Spleen (tissue), 11 donors: ENCODE results near the gene ABCC3. TPM values are rescaled to one million over a fixed set of nuclear protein-coding genes. Genes with fewer than 3 reads are reported as not detected.

Source experiments
- DNase-seq: peaks from one replicate; pipeline ENCODE4 v3.0.0-alpha.2; 2020
- H3K27ac ChIP-seq, 8 donors: fragments of 200-600 bp; sonication (generic) in 7 of 8; 1 replicate in 4 of 8; 2 replicates in 4 of 8; pipeline versions ENCODE4 v1.5.0 to v1.8.0; 2016 to 2021; ENCODE audit warnings: inconsistent platforms in 4 of 8, mild to moderate bottlenecking in 4 of 8, moderate library complexity in 1 of 8
- H3K27me3 ChIP-seq, 7 donors: fragments of 200-600 bp; sonication (generic) in 6 of 7; replicated peaks in 1 of 7; 1 replicate in 4 of 7; 2 replicates in 3 of 7; pipeline versions ENCODE4 v1.5.0 to v1.8.0; 2016 to 2021; ENCODE audit warnings: inconsistent platforms in 3 of 7, mild to moderate bottlenecking in 1 of 7
- H3K36me3 ChIP-seq, 6 donors: fragments of 200-600 bp; sonication (generic) in 5 of 6; 1 replicate in 4 of 6; 2 replicates in 2 of 6; pipeline versions ENCODE4 v1.5.0 to v1.8.0; 2016 to 2021; ENCODE audit warnings: inconsistent platforms in 2 of 6
- H3K4me1 ChIP-seq, 6 donors: fragments of 200-600 bp; sonication (generic) in 5 of 6; 1 replicate in 3 of 6; 2 replicates in 3 of 6; pipeline versions ENCODE4 v1.5.0 to v1.8.0; 2016 to 2021; ENCODE audit warnings: inconsistent platforms in 3 of 6
- H3K4me3 ChIP-seq, 8 donors: fragments of 200-600 bp; sonication (generic) in 7 of 8; 1 replicate in 4 of 8; 2 replicates in 4 of 8; pipeline versions ENCODE4 v1.5.0 to v1.8.0; 2016 to 2021; ENCODE audit warnings: inconsistent platforms in 4 of 8, mild to moderate bottlenecking in 4 of 8, moderate library complexity in 2 of 8
- H3K9me3 ChIP-seq, 8 donors: fragments of 200-600 bp; sonication (generic) in 7 of 8; 1 replicate in 4 of 8; 2 replicates in 4 of 8; pipeline versions ENCODE4 v1.5.0 to v1.8.0; 2016 to 2021; ENCODE audit warnings: inconsistent platforms in 4 of 8
- CTCF ChIP-seq, 11 experiments: fragments of 200-600 bp in 7 of 11; fragments of 450-650 bp in 4 of 11; sonication (generic) in 4 of 11; IDR thresholded peaks in 8 of 11; conservative IDR thresholded peaks in 3 of 11; 1 replicate in 7 of 11; 2 replicates in 4 of 11; pipeline versions ENCODE4 v1.4.0 to v1.8.0; 2016 to 2021; ENCODE audit warnings: antibody characterized with exemption in 11 of 11, inconsistent platforms in 4 of 11, mild to moderate bottlenecking in 1 of 11
- POLR2A ChIP-seq, 3 donors: fragments of 450-650 bp; IDR thresholded peaks; one replicate each; pipeline ENCODE4 v1.5.1; 2017; ENCODE audit warnings: antibody characterized with exemption in 3 of 3, mild to moderate bottlenecking in 1 of 3
- POLR2AphosphoS5 ChIP-seq, 3 donors: sonication (generic); formaldehyde crosslinking; IDR thresholded peaks; one replicate each; pipeline ENCODE4 v1.5.1; 2017; ENCODE audit warnings: antibody characterized with exemption in 3 of 3
- WGBS, 5 donors: extraction: QIAGEN DNeasy Blood & Tissue Kit in 3 of 5; methylation state at CpG; one replicate each; pipeline versions ENCODE4 v1.1.5 to v1.1.7; 2013 to 2018; 5-methylcytosine and 5-hydroxymethylcytosine counted together
- intact Hi-C: fragments of 100-400 bp; cut with DNase I; formaldehyde crosslinking; loops from one replicate; pipeline ENCODE4 v1.15.0; 2023; ENCODE audit warnings: low total_unique reads
- polyA plus RNA-seq, 3 donors: library from polyadenylated mRNA; stranded (reverse); fragments of 200-250 nt; gene quantifications; one replicate each; pipeline ENCODE4 v1.2.1, GENCODE V29; 2013
- total RNA-seq, 7 donors: library from RNA; depleted of rRNA in 3 of 7; stranded (reverse); fragments of >200 nt in 3 of 7; fragmentation: NEBNext Ultra II Directional in 4 of 7; extraction: Animal tissue kit (Norgen Biotek cat#: 25700) in 4 of 7; gene quantifications; one replicate each; pipeline versions ENCODE4 v1.1.0 to v1.2.1, GENCODE V29; 2016 to 2021
- donor health status: healthy with polysubstance abuse.
- donor health status: DM: no; HTN: no; CAD: no; lungs with moderate emphysema.
- donor health status: DM: no; HTN: no; CAD: no.
- donor health status: Bipolar disorder and iron deficiency.
- donor health status: healthy.
- donor health status: DM: no; HTN: no; CAD: no.
- donor health status: DM: yes; HTN: yes; CAD: no.

The ABCC3 gene
- total and polyA plus RNA-seq, 10 donors: 8.6 to 37.1 (median 30.0) TPM

DNA sequence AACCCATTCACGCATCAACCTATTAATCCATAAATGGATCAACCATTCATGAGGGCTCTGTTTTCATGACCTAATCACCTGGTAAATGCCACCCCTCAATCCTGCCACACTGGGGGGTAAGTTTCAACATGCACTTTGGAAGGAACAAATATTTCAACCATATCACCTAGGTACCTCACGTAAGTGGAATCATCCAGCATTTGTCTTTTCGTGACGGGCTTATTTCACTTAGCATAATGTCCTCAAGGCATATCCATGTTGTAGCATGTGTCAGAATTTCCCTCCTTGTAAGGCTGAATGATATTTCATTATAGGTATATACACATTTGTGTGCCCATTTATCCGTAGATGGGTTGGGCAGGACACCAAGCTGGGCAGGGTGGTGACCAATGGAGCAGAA is 37.4 kb downstream of the ABCC3 start:
- intact Hi-C loops: no loop called here
- TF ChIP-seq POLR2AphosphoS5 (IDR thresholded peaks at IDR 0.05) (no peak), POLR2A (IDR thresholded peaks at IDR 0.05) (no peak), CTCF (IDR thresholded peaks at IDR 0.05 in 8 of 11, conservative IDR thresholded peaks at IDR 0.05 in 3 of 11) (no peak)

DNA sequence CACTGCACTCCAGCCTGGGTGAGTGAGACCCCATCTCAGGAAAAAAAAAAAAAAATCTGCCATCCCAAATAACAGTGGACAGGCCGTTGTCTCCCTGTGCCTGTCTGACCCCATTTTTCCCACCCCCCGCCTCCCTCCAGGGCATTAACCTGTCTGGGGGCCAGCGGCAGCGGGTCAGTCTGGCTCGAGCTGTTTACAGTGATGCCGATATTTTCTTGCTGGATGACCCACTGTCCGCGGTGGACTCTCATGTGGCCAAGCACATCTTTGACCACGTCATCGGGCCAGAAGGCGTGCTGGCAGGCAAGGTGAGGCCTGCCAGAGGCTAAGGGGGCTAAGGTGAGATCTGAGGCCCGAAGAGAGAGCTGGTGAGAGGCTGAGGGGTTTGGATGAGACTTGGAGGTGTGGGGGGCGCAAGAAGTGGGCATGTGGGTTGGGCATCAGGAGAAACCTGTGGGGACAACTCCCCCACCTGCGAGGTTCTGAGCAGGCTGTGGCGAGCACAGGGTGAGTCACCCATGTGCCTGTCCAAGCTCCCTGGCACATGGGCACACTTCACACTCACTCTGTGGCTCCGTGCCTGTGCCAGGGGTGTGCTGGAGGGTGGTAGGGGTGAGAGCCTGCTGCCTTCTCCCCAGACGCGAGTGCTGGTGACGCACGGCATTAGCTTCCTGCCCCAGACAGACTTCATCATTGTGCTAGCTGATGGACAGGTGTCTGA is 38.3 kb downstream of the ABCC3 start:
- peaks cover 0 to 8% (median 2%) of the 10 kb centered on the region in 6 donors for H3K4me1 ChIP-seq
- H3K27me3 ChIP-seq: no peaks in the 10 kb centered on the region
- H3K9me3 ChIP-seq: no peaks in the 10 kb centered on the region
- H3K36me3 ChIP-seq: no peaks in the 10 kb centered on the region
- intact Hi-C loops: no loop called here
- no peak overlapping the region for H3K27ac ChIP-seq
- DNase-seq: peak; percentile 63
- no peak overlapping the region for H3K4me3 ChIP-seq
- 90 to 97% (median 92%) methylated on average over 15 to 20 of the region's 20 CpGs for WGBS, 5 donors
- TF ChIP-seq CTCF (IDR thresholded peaks at IDR 0.05 in 8 of 11, conservative IDR thresholded peaks at IDR 0.05 in 3 of 11): no peak
- TF ChIP-seq POLR2A (IDR thresholded peaks at IDR 0.05): no peak
- TF ChIP-seq POLR2AphosphoS5 (IDR thresholded peaks at IDR 0.05): no peak

More for the DNA sequence above, 37.4 kb downstream of the ABCC3 start:
- H3K4me1 ChIP-seq: peaks cover 0 to 14% (median 4%) of the 10 kb centered on the region in 6 donors
- H3K36me3 ChIP-seq: no peaks in the 10 kb centered on the region
- no peaks in the 10 kb centered on the region for H3K27me3 ChIP-seq
- no peaks in the 10 kb centered on the region for H3K9me3 ChIP-seq
- no peak for DNase-seq
- H3K4me3 ChIP-seq: no peak overlapping the region
- 91 to 99% (median 94%) methylated on average over 5 of the region's 5 CpGs for WGBS, 5 donors
- no peak overlapping the region for H3K27ac ChIP-seq

- Histone ChIP-seq H3K36me3 (no peaks in the 10 kb centered on the region), H3K27ac (no peak overlapping the region), H3K4me1 (peaks cover 0 to 5% (median 0%) of the 10 kb centered on the region in 6 donors), H3K4me3 (no peak overlapping the region), H3K27me3 (peaks cover 0 to under 1% (median 0%) of the 10 kb centered on the region in 7 donors), H3K9me3 (no peaks in the 10 kb centered on the region)
- TF ChIP-seq POLR2AphosphoS5 (IDR thresholded peaks at IDR 0.05): no peak
- no peak for TF ChIP-seq POLR2A (IDR thresholded peaks at IDR 0.05)
- no peak for TF ChIP-seq CTCF (IDR thresholded peaks at IDR 0.05 in 8 of 11, conservative IDR thresholded peaks at IDR 0.05 in 3 of 11)
- no peak for DNase-seq
- intact Hi-C loops: no loop called here
- WGBS, 5 donors: 46 to 88% (median 83%) methylated on average over 3 of the region's 3 CpGs
Measured at GRCh38 chr17:50675190-50675589, 40.5 kb downstream of the ABCC3 start.

DNA sequence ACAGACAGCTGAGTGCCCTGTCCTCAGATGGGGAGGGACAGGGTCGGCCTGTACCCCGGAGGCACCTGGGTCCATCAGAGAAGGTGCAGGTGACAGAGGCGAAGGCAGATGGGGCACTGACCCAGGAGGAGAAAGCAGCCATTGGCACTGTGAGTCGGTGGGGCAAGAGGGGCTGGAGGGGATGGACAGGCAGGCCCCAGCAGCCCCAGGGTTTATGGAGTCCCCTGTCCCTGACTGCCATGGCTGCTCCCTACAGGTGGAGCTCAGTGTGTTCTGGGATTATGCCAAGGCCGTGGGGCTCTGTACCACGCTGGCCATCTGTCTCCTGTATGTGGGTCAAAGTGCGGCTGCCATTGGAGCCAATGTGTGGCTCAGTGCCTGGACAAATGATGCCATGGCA is 40.9 kb downstream of the ABCC3 start:
- no peak for DNase-seq
- no peak for TF ChIP-seq POLR2A (IDR thresholded peaks at IDR 0.05)
- no peak for TF ChIP-seq POLR2AphosphoS5 (IDR thresholded peaks at IDR 0.05)
- no peak for TF ChIP-seq CTCF (IDR thresholded peaks at IDR 0.05 in 8 of 11, conservative IDR thresholded peaks at IDR 0.05 in 3 of 11)
- H3K4me3 ChIP-seq: no peak overlapping the region

More for the DNA sequence above, 40.9 kb downstream of the ABCC3 start:
- H3K36me3 ChIP-seq: no peaks in the 10 kb centered on the region
- H3K27me3 ChIP-seq: peaks cover 0 to 5% (median 0%) of the 10 kb centered on the region in 7 donors
- intact Hi-C loops: no loop called here
- no peaks in the 10 kb centered on the region for H3K9me3 ChIP-seq
- 87 to 94% (median 93%) methylated on average over 2 to 7 of the region's 7 CpGs for WGBS, 5 donors
- peaks cover 0 to 5% (median 0%) of the 10 kb centered on the region in 6 donors for H3K4me1 ChIP-seq
- H3K27ac ChIP-seq: no peak overlapping the region
